ENCODE results near the gene ABHD3. TPM values are rescaled to one million over a fixed set of nuclear protein-coding genes. Genes with fewer than 3 reads are reported as not detected.
A peak's percentile ranks its signal among the peaks of the same experiment; 100 is the strongest.
"Not testable (repeated sequence)": the region's sequence is repeated elsewhere in the genome, so short reads cannot be mapped to it uniquely, and the experiment has no call there.

Gene ABHD3
- total and polyA plus RNA-seq, 2 experiments from 2014 or later = 2.3 to 4.6 TPM

DNA sequence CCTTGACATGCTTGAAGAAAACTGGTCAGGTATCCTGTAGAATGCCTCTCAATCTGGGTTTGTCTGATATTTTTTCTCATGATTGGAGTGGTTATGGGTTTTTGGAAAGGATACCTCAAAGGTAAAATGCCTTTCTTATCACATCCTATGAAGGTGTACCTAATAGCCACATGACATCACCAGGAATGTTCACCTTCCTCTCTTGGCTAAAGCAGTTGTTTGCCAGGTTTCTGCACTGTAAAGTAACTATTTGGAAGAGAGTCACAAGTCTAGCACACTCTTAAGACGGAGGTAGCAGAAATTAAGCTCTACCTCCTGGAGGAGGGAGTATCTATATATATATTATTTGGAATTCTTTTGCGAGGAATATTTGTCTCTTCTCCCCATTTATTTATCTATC, 18.1 kb upstream of the ABHD3 start:
- Histone ChIP-seq H3K9ac (no peak overlapping the region), H3F3A (ENCODE audit: insufficient read depth) (no peaks in the 10 kb centered on the region), H3K9me3 (ENCODE audit: low read depth) (no peaks in the 10 kb centered on the region), H3K4me3 (no peak overlapping the region), H3K9me2 (ENCODE audit: insufficient read depth) (no peaks in the 10 kb centered on the region), H3K79me2 (ENCODE audit: insufficient read depth) (no peaks in the 10 kb centered on the region), H3K4me2 (ENCODE audit: unreplicated experiment) (no peak overlapping the region), H4K20me1 (ENCODE audit: insufficient read depth) (no peaks in the 10 kb centered on the region), H2AFZ (no peak overlapping the region), H3K27ac (no peak overlapping the region), H3K4me1 (ENCODE audit: insufficient read depth) (no peaks in the 10 kb centered on the region), H3K27me3 (replicated peaks; ENCODE audit: insufficient read depth) (0 out of 2 replicates have a peak, but pooled peaks cover 5% of the 10 kb centered on the region), H3K36me3 (ENCODE audit: low read depth) (no peaks in the 10 kb centered on the region)
- in situ Hi-C loops (cut with MboI) = no loop called here
- no peak for DNase-seq
- TF ChIP-seq EZH2phosphoT487 (IDR thresholded peaks at IDR 0.05; ENCODE audit: insufficient read depth, low read depth) = no peak
- 69 to 81% methylated on average over 2 of the region's 2 CpGs for WGBS, 2 experiments (ENCODE audit: low coverage in 1 of 2, low lambda C conversion rate in 2 of 2, missing lambda C conversion rate in 2 of 2)

DNA sequence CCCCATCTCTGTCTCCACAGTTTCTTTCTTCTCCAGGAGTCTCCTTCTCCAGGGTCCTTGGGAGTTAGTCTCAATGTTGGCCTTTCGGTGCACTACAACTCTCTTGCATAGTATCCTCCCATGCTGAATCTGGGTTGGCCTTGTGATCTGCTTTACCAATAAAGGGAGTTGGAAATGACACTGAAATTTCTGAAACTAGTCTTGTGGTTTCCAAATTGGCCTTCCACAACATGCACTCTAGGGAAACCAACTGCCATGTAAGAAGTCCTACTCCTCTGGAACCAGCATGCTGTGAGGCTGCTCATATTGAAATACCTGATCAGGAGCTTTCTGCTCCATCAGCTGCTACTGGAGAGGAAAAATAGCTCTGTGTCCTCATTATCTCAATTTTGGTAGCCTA, 9.9 kb upstream of the ABHD3 start:
- TF ChIP-seq EZH2phosphoT487 (IDR thresholded peaks at IDR 0.05; ENCODE audit: insufficient read depth, low read depth) (no peak), EZH2 (IDR thresholded peaks at IDR 0.05; ENCODE audit: insufficient read depth, poor library complexity, severe bottlenecking) (no peak)
- no peaks in the 10 kb centered on the region for H3K4me1 ChIP-seq (ENCODE audit: insufficient read depth)

DNA sequence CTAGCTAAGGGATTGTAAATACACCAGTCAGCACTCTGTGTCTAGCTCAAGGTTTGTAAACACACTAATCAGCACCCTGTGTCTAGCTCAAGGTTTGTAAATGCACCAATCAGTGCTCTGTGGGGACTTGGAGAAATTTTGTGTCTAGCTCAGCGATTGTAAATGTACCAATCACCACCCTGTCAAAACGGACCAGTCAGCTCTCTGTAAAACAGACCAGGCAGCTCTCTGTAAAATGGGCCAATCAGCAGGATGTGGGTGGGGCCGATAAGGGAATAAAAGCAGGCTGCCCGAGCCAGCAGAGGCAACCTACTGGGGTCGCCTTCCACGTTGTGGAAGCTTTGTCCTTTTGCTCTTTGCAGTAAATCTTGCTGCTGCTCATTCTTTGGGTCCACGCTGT, 2.6 kb upstream of the ABHD3 start:
- WGBS, 2 experiments (ENCODE audit: low coverage in 1 of 2, low lambda C conversion rate in 2 of 2, missing lambda C conversion rate in 2 of 2) = 72% methylated on average over 7 of the region's 7 CpGs
- H3K79me2 ChIP-seq (ENCODE audit: insufficient read depth); H3K9me2 ChIP-seq (ENCODE audit: insufficient read depth); DNase-seq; H3K9me3 ChIP-seq (ENCODE audit: low read depth); H3K4me1 ChIP-seq (ENCODE audit: insufficient read depth); H3K4me3 ChIP-seq; H3K36me3 ChIP-seq (ENCODE audit: low read depth); H3K4me2 ChIP-seq (ENCODE audit: unreplicated experiment); H2AFZ ChIP-seq; in situ Hi-C loops (cut with MboI); H4K20me1 ChIP-seq (ENCODE audit: insufficient read depth); H3K9ac ChIP-seq; H3F3A ChIP-seq (ENCODE audit: insufficient read depth); H3K27ac ChIP-seq; H3K27me3 ChIP-seq (replicated peaks; ENCODE audit: insufficient read depth): not testable (repeated sequence)

More for the DNA sequence above, 9.9 kb upstream of the ABHD3 start:
- Histone ChIP-seq H3F3A (ENCODE audit: insufficient read depth) (no peaks in the 10 kb centered on the region), H3K27me3 (replicated peaks; ENCODE audit: insufficient read depth) (peaks cover 7% of the 10 kb centered on the region; the same call in 1 of the 2 replicates), H3K9ac (no peak overlapping the region), H4K20me1 (ENCODE audit: insufficient read depth) (no peaks in the 10 kb centered on the region), H3K4me3 (no peak overlapping the region), H3K27ac (no peak overlapping the region), H3K9me3 (ENCODE audit: low read depth) (no peaks in the 10 kb centered on the region), H3K9me2 (ENCODE audit: insufficient read depth) (no peaks in the 10 kb centered on the region), H3K4me2 (ENCODE audit: unreplicated experiment) (no peak overlapping the region), H3K79me2 (ENCODE audit: insufficient read depth) (no peaks in the 10 kb centered on the region), H3K36me3 (ENCODE audit: low read depth) (no peaks in the 10 kb centered on the region), H2AFZ (no peak overlapping the region)
- 80 to 81% methylated on average over 1 of the region's 1 CpG for WGBS, 2 experiments (ENCODE audit: low coverage in 1 of 2, low lambda C conversion rate in 2 of 2, missing lambda C conversion rate in 2 of 2)
- DNase-seq = no peak
- in situ Hi-C loops (cut with MboI) = no loop called here

DNA sequence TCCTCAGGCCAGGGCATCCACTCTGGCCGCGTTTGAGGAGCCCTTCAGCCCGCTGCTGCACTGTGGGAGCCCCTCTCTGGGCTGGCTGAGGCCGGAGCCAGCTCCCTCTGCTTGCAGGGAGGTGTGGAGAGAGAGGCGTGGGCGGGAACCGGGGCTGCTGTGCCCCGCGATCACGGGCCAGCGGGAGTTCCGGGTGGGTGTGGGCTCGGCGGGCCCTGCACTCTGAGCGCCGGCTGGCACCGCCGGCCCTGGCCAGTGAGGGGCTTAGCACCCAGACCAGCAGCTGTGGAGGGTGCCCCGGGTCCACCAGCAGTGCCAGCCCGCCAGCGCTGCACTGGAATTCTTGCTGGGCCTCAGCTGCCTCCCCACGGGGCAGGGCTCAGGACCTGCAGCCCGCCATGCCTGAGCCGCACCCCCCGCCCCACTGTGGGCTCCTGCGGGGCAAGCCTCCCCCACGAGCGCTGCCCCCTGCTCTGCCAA, 1.9 kb upstream of the ABHD3 start:
- Histone ChIP-seq H3K4me3 (no peak overlapping the region), H3K9me3 (ENCODE audit: low read depth) (no peaks in the 10 kb centered on the region), H3K79me2 (ENCODE audit: insufficient read depth) (no peaks in the 10 kb centered on the region), H3K9ac (no peak overlapping the region), H3K4me1 (ENCODE audit: insufficient read depth) (no peaks in the 10 kb centered on the region), H2AFZ (no peak overlapping the region), H3K27me3 (replicated peaks; ENCODE audit: insufficient read depth) (no peaks in the 10 kb centered on the region), H3K4me2 (ENCODE audit: unreplicated experiment) (no peak overlapping the region), H3F3A (ENCODE audit: insufficient read depth) (peaks cover 8% of the 10 kb centered on the region), H3K36me3 (ENCODE audit: low read depth) (no peaks in the 10 kb centered on the region), H4K20me1 (ENCODE audit: insufficient read depth) (no peaks in the 10 kb centered on the region), H3K9me2 (ENCODE audit: insufficient read depth) (no peaks in the 10 kb centered on the region), H3K27ac (no peak overlapping the region)
- no peak for DNase-seq
- no peak for TF ChIP-seq EZH2phosphoT487 (IDR thresholded peaks at IDR 0.05; ENCODE audit: insufficient read depth, low read depth)
- no peak for TF ChIP-seq EZH2 (IDR thresholded peaks at IDR 0.05; ENCODE audit: insufficient read depth, poor library complexity, severe bottlenecking)
- in situ Hi-C loops (cut with MboI) = no loop called here
- 96% methylated on average over 17 to 26 of the region's 28 CpGs for WGBS, 2 experiments (ENCODE audit: low coverage in 1 of 2, low lambda C conversion rate in 2 of 2, missing lambda C conversion rate in 2 of 2)

DNA sequence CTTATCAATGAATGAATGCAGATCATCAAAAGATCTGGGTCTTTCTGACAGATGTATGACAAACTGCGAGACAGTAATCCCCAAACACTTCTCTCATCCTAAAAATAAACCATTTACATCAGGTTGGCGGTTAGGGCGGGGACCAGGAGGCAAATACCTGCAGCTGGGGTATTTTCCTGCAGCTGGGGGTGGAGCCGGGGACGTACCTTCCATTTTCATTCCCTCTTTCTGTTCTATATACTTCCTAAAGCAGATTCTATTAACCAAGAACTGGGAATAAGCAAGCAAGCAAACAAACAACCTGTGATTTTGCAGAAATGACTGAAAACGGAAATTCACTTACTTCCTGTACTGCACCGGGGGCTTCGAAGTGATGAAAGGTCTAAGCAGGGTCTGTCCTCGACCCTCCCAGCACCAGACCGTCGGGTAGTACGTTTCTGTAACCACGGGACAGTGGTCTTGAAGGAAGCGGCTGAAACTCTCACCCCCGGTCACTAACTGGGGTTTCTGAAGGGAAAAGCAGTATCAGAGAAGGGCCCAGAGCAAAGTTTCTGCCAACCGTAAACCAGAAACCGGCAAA, 1.2 kb downstream of the ABHD3 start:
- 0 out of 2 replicates have a peak overlapping the region, but pooled peaks have one; percentile 30 for H3K27ac ChIP-seq
- TF ChIP-seq EZH2 (IDR thresholded peaks at IDR 0.05; ENCODE audit: insufficient read depth, poor library complexity, severe bottlenecking) (no peak), EZH2phosphoT487 (IDR thresholded peaks at IDR 0.05; ENCODE audit: insufficient read depth, low read depth) (no peak)
- H3K4me2 ChIP-seq (ENCODE audit: unreplicated experiment) = peak overlapping the region; percentile 86
- H3K79me2 ChIP-seq (ENCODE audit: insufficient read depth) = no peaks in the 10 kb centered on the region
- 11 to 14% methylated on average over 17 of the region's 17 CpGs for WGBS, 2 experiments (ENCODE audit: low coverage in 1 of 2, low lambda C conversion rate in 2 of 2, missing lambda C conversion rate in 2 of 2)
- no peaks in the 10 kb centered on the region for H3K9me2 ChIP-seq (ENCODE audit: insufficient read depth)
- peak overlapping the region; percentile 74 for H3K9ac ChIP-seq
- no peaks in the 10 kb centered on the region for H3K36me3 ChIP-seq (ENCODE audit: low read depth)
- no peaks in the 10 kb centered on the region for H4K20me1 ChIP-seq (ENCODE audit: insufficient read depth)
- H3K9me3 ChIP-seq (ENCODE audit: low read depth) = no peaks in the 10 kb centered on the region
- peaks cover 8% of the 10 kb centered on the region for H3F3A ChIP-seq (ENCODE audit: insufficient read depth)
- H3K4me1 ChIP-seq (ENCODE audit: insufficient read depth) = no peaks in the 10 kb centered on the region
- no peak for DNase-seq
- peak overlapping the region; percentile 86 for H3K4me3 ChIP-seq
- no peaks in the 10 kb centered on the region for H3K27me3 ChIP-seq (replicated peaks; ENCODE audit: insufficient read depth)
- in situ Hi-C loops (cut with MboI) = no loop called here
- peak overlapping the region; percentile 99 for H2AFZ ChIP-seq
